Measurements from ENCODE around the gene SRPK3.

Gene SRPK3

GRCh38 chrX:153780678-153781427 lies at the start of gene SRPK3:
Gene SRPK3 (plus strand): TSS chrX:153781041. CDS start chrX:153781087, 46 bp downstream.
- Histone ChIP-seq H3K36me3 (ENCODE audit: control insufficient read depth, insufficient read depth, low read length) (peaks cover 12% of the 10 kb centered on the region), H3K27ac (ENCODE audit: low read depth, low read length) (no peak within 1 kb of the TSS; the same call in 1 of the 2 replicates), H3K9ac (ENCODE audit: low read length) (no peak within 1 kb of the TSS), H3K4me1 (ENCODE audit: control insufficient read depth, insufficient read depth, low read length) (peaks cover 3% of the 10 kb centered on the region; the same call in 1 of the 2 replicates), H3K9me3 (ENCODE audit: control insufficient read depth, insufficient read depth, low read depth, low read length) (peaks cover 20% of the 10 kb centered on the region; the same call in 1 of the 2 replicates), H3K27me3 (ENCODE audit: control insufficient read depth, insufficient read depth, low read length) (no peaks in the 10 kb centered on the region), H3K4me3 (ENCODE audit: low read depth, low read length) (no peak within 1 kb of the TSS)

- Histone ChIP-seq H3K9me3 (ENCODE audit: control insufficient read depth, insufficient read depth, low read depth, low read length) (peaks cover 44% of the 10 kb centered on the region; the same call in 1 of the 2 replicates), H3K4me1 (ENCODE audit: control insufficient read depth, insufficient read depth, low read length) (peaks cover 31% of the 10 kb centered on the region), H3K36me3 (ENCODE audit: control insufficient read depth, insufficient read depth, low read length) (peaks cover 4% of the 10 kb centered on the region; the same call in 1 of the 2 replicates), H3K9ac (ENCODE audit: low read length) (no peak overlapping the region), H3K27me3 (ENCODE audit: control insufficient read depth, insufficient read depth, low read length) (no peaks in the 10 kb centered on the region), H3K27ac (ENCODE audit: low read depth, low read length) (no peak overlapping the region), H3K4me3 (ENCODE audit: low read depth, low read length) (no peak overlapping the region)
Observed at GRCh38 chrX:153731117-153731844, 49.6 kb upstream of the SRPK3 start.

GRCh38 chrX:153731845-153732215 lies 49.0 kb upstream of the SRPK3 start:
- H3K4me3 ChIP-seq (ENCODE audit: low read depth, low read length): no peak overlapping the region
- peaks cover 29% of the 10 kb centered on the region for H3K4me1 ChIP-seq (ENCODE audit: control insufficient read depth, insufficient read depth, low read length)
- peaks cover 6% of the 10 kb centered on the region; the same call in 1 of the 2 replicates for H3K36me3 ChIP-seq (ENCODE audit: control insufficient read depth, insufficient read depth, low read length)
- H3K27me3 ChIP-seq (ENCODE audit: control insufficient read depth, insufficient read depth, low read length): no peaks in the 10 kb centered on the region
- no peak overlapping the region for H3K9ac ChIP-seq (ENCODE audit: low read length)
- peaks cover 48% of the 10 kb centered on the region; the same call in 1 of the 2 replicates for H3K9me3 ChIP-seq (ENCODE audit: control insufficient read depth, insufficient read depth, low read depth, low read length)
- no peak overlapping the region for H3K27ac ChIP-seq (ENCODE audit: low read depth, low read length)

- Histone ChIP-seq H3K27ac (ENCODE audit: low read depth, low read length) (no peak overlapping the region), H3K4me1 (ENCODE audit: control insufficient read depth, insufficient read depth, low read length) (peaks cover 23% of the 10 kb centered on the region), H3K4me3 (ENCODE audit: low read depth, low read length) (no peak overlapping the region), H3K36me3 (ENCODE audit: control insufficient read depth, insufficient read depth, low read length) (peaks cover 10% of the 10 kb centered on the region; the same call in 1 of the 2 replicates), H3K27me3 (ENCODE audit: control insufficient read depth, insufficient read depth, low read length) (no peaks in the 10 kb centered on the region), H3K9me3 (ENCODE audit: control insufficient read depth, insufficient read depth, low read depth, low read length) (peaks cover 51% of the 10 kb centered on the region; the same call in 1 of the 2 replicates), H3K9ac (ENCODE audit: low read length) (no peak overlapping the region)
Observed at GRCh38 chrX:153732401-153732800, 48.4 kb upstream of the SRPK3 start.

GRCh38 chrX:153733651-153734240 lies 47.1 kb upstream of the SRPK3 start:
- H3K9ac ChIP-seq (ENCODE audit: low read length): no peak overlapping the region
- peaks cover 14% of the 10 kb centered on the region; the same call in 1 of the 2 replicates for H3K4me1 ChIP-seq (ENCODE audit: control insufficient read depth, insufficient read depth, low read length)
- no peak overlapping the region for H3K27ac ChIP-seq (ENCODE audit: low read depth, low read length)
- no peak overlapping the region for H3K4me3 ChIP-seq (ENCODE audit: low read depth, low read length)
- H3K9me3 ChIP-seq (ENCODE audit: control insufficient read depth, insufficient read depth, low read depth, low read length): peaks cover 43% of the 10 kb centered on the region; the same call in 1 of the 2 replicates
- H3K36me3 ChIP-seq (ENCODE audit: control insufficient read depth, insufficient read depth, low read length): peaks cover 10% of the 10 kb centered on the region; the same call in 1 of the 2 replicates
- no peaks in the 10 kb centered on the region for H3K27me3 ChIP-seq (ENCODE audit: control insufficient read depth, insufficient read depth, low read length)

GRCh38 chrX:153734871-153735270 lies 46.0 kb upstream of the SRPK3 start:
- Histone ChIP-seq H3K27ac (ENCODE audit: low read depth, low read length) (no peak overlapping the region), H3K9ac (ENCODE audit: low read length) (no peak overlapping the region), H3K36me3 (ENCODE audit: control insufficient read depth, insufficient read depth, low read length) (peaks cover 6% of the 10 kb centered on the region; the same call in 1 of the 2 replicates), H3K4me3 (ENCODE audit: low read depth, low read length) (no peak overlapping the region), H3K9me3 (ENCODE audit: control insufficient read depth, insufficient read depth, low read depth, low read length) (peaks cover 43% of the 10 kb centered on the region; the same call in 1 of the 2 replicates), H3K27me3 (ENCODE audit: control insufficient read depth, insufficient read depth, low read length) (no peaks in the 10 kb centered on the region), H3K4me1 (ENCODE audit: control insufficient read depth, insufficient read depth, low read length) (peaks cover 14% of the 10 kb centered on the region; the same call in 1 of the 2 replicates)

GRCh38 chrX:153735274-153735673 lies 45.6 kb upstream of the SRPK3 start:
- Histone ChIP-seq H3K36me3 (ENCODE audit: control insufficient read depth, insufficient read depth, low read length) (peaks cover 6% of the 10 kb centered on the region; the same call in 1 of the 2 replicates), H3K9me3 (ENCODE audit: control insufficient read depth, insufficient read depth, low read depth, low read length) (peaks cover 45% of the 10 kb centered on the region; the same call in 1 of the 2 replicates), H3K27me3 (ENCODE audit: control insufficient read depth, insufficient read depth, low read length) (no peaks in the 10 kb centered on the region), H3K27ac (ENCODE audit: low read depth, low read length) (peak overlapping the region; percentile 25; the same call in 1 of the 2 replicates), H3K9ac (ENCODE audit: low read length) (peak overlapping the region; percentile 27), H3K4me1 (ENCODE audit: control insufficient read depth, insufficient read depth, low read length) (peaks cover 14% of the 10 kb centered on the region; the same call in 1 of the 2 replicates), H3K4me3 (ENCODE audit: low read depth, low read length) (peak overlapping the region; percentile 9; the same call in 1 of the 2 replicates)

GRCh38 chrX:153736071-153736820 lies 44.6 kb upstream of the SRPK3 start:
- peaks cover 6% of the 10 kb centered on the region; the same call in 1 of the 2 replicates for H3K36me3 ChIP-seq (ENCODE audit: control insufficient read depth, insufficient read depth, low read length)
- peaks cover 43% of the 10 kb centered on the region; the same call in 1 of the 2 replicates for H3K9me3 ChIP-seq (ENCODE audit: control insufficient read depth, insufficient read depth, low read depth, low read length)
- H3K9ac ChIP-seq (ENCODE audit: low read length): no peak overlapping the region
- H3K27me3 ChIP-seq (ENCODE audit: control insufficient read depth, insufficient read depth, low read length): no peaks in the 10 kb centered on the region
- no peak overlapping the region for H3K27ac ChIP-seq (ENCODE audit: low read depth, low read length)
- peaks cover 14% of the 10 kb centered on the region; the same call in 1 of the 2 replicates for H3K4me1 ChIP-seq (ENCODE audit: control insufficient read depth, insufficient read depth, low read length)
- H3K4me3 ChIP-seq (ENCODE audit: low read depth, low read length): no peak overlapping the region

GRCh38 chrX:153736871-153737441 lies 43.9 kb upstream of the SRPK3 start:
- Histone ChIP-seq H3K9me3 (ENCODE audit: control insufficient read depth, insufficient read depth, low read depth, low read length) (peaks cover 36% of the 10 kb centered on the region; the same call in 1 of the 2 replicates), H3K9ac (ENCODE audit: low read length) (no peak overlapping the region), H3K4me3 (ENCODE audit: low read depth, low read length) (no peak overlapping the region), H3K36me3 (ENCODE audit: control insufficient read depth, insufficient read depth, low read length) (peaks cover 6% of the 10 kb centered on the region; the same call in 1 of the 2 replicates), H3K4me1 (ENCODE audit: control insufficient read depth, insufficient read depth, low read length) (peaks cover 14% of the 10 kb centered on the region; the same call in 1 of the 2 replicates), H3K27ac (ENCODE audit: low read depth, low read length) (no peak overlapping the region), H3K27me3 (ENCODE audit: control insufficient read depth, insufficient read depth, low read length) (no peaks in the 10 kb centered on the region)
